CD4-positive, alpha-beta T cell treated with Interleukin-6 at 100 ng/mL for 8 hours (primary cell): ENCODE results near the gene TTC8.
"Not testable (repeated sequence)": the region's sequence is repeated elsewhere in the genome, so short reads cannot be mapped to it uniquely, and the experiment has no call there.

Experiments
- DNase-seq: peaks from one replicate; pipeline ENCODE4 v3.0.0-alpha.2; 2020; ENCODE audit warnings: mixed read lengths, low spot score

Gene TTC8

DNA sequence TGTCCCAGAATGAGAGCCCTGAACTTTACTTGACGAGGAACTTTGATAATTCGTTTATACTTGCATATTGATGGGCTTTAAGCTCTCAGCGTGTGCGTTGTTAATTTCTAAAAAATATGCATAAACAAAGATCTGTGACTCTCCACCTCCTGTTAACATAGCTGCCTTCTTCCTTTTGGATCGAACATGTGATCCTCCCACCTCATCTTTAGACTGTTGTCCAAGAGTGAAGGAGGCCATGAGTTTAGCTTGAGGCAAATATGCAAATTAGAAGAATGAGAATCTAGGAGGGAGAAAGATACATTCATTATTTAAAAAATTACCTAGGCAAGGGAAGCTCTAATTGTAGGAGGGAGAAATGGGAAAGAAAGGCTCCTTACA, 617 bp downstream of the TTC8 start:
- no peak for DNase-seq

DNA sequence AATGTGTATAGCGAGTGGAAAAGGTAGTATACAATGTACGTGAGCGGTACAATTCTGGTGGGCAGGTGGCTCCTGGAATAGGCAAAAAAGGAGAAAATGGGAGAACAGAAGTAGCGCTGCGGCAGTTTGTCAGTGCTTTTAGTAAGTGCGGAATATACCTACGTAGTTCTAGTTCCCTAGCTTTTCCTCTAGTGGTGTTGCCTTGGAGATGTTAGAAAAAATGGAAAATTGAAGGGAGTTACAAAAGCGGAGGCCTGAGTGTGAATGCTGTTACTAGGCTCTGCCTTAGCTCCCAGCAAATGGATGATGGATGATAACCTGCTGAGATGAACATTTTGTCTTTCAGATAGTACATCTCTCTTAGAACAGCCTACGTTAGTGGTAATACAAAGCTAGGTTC, 1.1 kb downstream of the TTC8 start:
- no peak for DNase-seq

DNA sequence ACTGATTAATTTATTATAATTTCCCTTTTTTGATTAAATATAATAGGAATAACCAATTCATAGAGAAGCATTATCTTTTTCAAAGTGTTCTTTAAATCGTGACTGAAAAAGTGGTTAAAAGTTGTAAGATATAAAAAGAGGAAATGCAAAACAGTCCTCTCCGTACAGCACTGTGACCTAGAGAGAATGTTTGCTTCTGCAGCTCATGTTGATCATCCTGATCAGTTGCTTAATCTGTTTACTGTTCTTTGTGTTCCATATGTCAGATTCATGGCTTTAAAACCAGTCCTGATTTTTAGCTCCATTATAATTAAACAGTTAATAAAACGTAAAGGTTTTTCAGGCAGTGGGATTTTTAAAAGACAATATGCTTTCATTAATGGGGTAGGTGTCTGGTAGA, 4.7 kb downstream of the TTC8 start:
- no peak for DNase-seq

DNA sequence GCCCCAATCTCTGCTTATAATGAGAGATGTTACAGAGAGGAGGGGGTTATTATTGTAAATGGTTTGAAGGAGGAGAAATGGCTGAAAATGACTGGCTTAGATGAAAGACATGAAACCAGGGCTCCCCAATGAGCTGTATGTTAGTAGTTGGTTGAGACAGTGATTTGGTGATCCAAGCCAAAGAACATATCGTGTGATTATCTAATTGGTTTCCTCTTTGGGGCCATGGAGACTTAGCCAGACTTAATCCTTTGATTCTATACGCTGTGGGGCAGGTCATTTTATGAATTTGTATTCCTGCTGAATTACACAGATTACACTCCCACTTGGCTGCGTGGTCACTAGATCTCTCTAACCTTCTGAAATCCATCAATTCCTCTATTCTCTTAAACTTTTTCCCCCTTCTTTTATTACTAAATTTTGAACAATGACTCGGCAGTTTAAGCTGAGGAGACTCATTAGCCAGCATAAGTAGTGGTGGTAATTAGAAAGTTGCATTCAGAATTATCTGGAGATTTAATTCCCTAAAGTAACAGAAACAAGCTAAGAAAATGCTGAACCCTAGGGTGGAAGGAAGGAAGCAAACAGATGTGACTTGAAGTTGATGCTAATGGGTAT, 5.3 kb downstream of the TTC8 start:
- DNase-seq = no peak

DNA sequence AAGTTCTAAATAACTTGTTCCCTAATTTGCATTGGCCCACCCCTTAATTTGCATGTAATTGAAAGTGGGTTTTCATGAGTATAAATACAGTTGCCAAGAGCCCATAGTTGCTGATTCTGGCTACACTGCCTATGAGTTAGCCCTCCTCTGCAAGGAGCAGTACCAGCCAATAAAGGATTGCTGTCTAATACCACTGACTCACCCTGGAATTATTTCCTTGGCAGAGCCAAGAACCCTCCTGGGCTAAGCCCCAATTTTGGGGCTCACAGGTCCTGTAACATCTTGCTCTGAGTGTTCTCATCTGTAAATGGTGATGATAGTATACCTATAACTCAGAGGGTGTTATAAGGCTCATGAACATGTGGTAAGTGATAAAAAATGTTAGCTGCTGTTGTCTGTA, 6.8 kb downstream of the TTC8 start:
- no peak for DNase-seq

DNA sequence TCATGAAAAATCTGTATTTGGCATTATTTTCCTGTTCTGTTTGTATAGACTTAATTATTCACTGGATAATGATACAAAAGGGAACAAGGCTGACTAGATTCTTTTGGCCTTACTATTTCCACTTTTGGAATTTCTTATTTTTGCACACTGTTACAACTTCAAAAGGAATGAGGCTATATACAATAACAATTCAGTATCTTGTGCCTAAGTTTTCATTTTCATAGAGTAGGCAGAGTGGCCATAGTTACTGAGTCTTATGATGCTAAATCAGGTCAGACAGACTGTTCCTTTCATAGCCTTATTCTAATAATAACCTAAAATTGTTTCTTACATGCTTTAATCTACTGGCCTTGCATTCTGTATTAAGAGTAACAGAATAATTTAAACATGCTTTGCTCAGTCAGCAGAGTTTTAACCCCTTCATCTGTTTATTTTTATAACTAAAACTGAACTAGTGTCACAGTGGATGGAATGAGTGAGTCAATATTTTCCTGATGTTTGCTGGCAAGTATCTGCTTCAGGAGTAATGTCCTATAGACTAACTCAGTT, 10.5 kb downstream of the TTC8 start:
- DNase-seq = no peak

DNA sequence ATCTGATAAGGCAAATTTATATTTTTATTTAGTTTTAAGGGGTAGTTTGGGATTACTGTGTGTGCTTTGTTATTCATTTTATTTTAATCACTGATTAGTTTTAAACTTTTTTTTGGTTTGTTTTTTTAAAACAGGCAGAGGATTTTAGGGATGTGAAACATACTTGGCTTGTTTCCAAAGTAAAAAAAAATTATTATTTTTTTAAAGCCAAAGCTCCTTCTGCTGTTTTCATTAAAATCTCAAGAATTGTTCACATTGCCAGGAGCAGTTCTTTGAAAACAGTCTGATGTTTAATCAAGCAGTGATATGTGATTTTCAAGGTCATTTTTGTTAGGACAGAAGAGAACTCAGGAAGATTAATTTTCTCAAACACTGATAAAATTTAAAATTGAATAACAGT, 11.2 kb downstream of the TTC8 start:
- no peak for DNase-seq

DNA sequence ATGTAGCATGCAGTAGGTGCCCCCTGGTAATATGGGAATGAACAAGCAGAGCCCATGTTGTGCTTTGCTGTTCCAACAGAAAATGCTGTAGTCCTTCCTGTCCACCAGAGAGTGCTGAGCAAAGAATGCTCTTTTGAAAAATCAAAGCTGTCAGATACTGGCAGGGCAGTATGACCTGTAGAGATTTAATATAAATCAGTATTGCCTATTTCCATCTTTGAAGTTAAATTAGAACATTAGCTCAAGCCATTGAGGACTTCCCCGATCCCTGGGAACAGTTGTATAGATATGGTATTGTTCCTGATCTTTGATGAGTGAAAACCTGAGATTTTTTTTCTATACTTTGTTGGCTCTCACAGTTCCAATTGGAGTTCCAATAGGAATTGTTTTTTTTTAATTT, 13.0 kb downstream of the TTC8 start:
- no peak for DNase-seq

DNA sequence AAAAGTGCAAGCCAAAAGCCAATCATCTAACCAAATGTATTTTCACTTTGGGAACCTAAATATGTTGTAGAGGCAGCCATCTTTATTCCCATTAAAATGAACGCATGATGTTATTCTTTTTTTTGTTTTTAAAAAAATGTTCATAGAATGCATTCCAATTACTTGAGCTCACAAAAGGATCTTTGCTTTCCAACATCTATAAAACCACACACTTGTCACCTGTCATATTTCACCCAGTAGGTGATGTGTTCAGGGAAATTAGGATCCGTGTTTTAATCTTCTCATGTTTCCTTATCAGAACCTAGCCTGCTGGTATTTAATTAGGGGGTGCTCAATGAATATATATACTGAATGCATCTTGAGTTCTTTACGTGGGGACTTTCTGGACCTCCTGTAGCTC, 13.6 kb downstream of the TTC8 start:
- no peak for DNase-seq

DNA sequence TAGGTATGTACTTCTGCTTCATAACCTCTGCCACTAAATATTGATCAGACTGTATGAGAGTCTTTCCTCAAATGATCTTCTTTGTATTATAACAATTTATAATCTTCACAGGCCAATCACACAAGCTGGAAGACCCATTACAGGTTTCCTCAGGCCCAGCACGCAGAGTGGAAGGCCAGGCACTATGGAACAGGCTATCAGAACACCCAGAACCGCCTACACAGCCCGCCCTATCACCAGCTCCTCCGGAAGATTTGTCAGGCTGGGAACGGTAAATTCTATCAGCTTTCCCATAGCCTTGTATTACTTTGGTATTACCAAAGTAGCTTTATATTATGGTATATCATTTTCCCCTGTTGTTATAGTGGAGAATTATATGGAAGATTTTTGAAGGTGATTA, 16.5 kb downstream of the TTC8 start:
- DNase-seq = no peak

DNA sequence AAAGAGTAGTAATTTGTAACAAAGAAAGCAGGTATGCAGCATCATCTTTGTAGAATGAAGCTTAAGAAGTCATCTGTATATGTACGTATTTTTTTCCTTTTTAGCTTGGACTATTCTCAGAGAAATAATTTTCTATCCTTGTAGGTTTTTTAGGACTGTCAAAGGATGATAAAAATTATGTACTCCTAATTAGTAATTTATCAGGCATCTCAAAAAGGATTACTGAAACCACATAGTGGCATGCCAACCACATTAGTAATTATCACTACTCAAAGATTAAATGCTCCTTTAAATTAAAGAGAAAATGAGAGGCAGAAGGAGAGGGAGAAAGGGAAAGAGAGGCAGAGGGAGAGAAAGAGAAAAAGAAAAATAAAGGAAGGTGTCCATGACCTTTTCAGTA, 17.3 kb downstream of the TTC8 start:
- no peak for DNase-seq

DNA sequence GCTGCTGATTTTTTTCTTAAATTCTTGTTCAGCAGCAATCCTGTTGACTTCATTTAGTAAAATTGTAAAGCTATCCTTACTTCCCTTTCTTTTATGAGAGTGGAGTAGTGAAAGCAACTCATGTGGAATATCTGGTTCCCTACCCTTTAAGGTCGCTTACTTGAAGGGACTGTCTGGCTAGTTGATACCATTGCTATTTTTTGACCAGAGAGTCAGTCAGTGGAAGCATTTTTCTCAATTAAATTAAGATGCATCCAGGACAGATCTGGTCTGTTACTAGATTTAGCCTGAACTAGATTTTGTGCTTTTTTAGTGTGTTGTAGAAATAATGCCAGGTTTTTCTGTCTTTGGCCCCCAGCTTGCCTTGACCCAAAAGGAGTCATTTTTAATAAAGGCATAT, 18.0 kb downstream of the TTC8 start:
- no peak for DNase-seq

DNA sequence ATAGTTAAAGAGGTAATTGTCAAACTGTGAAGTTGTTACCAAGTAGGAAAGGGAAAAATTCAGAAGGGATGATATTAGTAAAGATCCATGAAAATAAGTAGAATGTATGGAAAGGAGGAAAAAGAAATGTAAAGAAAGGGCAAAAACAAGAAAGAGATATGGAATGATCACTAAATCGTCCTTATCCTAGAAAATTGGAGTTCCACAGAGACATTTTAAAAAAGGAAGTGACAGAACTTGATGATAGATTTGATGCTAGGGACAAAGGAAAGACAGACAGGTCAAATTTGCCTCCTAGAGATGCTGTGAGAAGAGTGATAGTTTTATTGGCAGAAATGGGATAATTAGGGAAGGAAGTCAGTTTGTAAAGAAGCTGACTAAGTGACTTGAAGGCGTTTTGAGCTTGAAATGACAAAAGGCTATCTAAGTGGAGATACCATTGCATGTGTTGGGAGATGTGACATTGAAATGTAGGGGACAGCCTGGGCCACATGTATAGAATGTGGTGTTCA, 20.6 kb downstream of the TTC8 start:
- DNase-seq = no peak

DNA sequence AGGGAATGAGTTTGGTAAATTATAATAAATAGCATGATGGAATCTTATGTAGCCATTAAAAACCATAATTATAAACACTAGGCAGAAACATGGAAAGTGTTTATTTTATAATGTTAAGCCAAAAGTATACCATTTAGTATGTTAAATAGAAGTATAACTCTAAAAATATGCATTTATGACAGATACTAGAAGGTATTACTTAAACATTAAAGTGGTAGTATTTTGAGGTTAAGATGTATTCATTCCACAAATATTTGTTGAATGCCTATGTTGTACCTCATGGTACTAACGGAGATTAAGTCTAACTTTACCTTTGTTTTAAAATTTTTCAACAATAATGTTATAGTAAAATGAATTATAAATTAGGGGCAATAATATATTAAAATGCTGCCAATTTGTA, 24.1 kb downstream of the TTC8 start:
- no peak for DNase-seq

DNA sequence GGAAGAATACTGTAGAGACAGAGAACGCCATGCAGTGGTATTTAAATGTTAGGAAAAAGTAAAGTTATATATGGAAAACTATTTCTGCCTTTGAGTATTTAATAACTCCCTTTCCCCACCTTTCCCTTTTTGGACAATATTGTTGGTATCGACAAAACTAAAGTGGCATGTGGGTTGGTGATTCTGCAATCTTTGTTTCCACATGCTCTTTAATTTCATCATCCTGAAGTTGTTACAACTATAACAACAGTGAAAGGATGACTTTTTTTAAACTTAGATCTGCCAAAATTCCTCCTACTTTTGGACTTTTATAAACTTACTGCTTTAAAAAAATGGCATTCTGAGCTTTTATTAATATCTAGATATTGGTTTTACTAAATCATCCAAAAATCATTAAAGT, 25.3 kb downstream of the TTC8 start:
- no peak for DNase-seq

DNA sequence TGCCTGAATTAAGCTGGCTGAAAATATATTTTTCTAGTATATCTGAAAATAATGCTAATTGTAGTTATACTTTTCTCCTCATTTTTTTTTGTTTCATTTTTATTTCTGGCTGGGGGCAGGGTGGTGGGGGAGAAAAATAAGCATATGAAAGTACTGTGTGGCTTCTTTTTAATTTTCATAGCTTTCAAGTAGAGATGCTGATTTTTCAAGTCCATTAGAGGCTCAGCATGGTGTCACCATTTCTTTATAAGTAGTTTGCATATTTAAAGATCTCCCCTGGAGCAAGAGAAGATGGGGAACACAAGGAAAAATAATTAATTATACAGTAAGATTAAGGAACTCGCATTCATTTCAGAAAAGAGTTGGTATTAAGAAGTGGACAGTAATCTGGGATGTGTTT, 27.1 kb downstream of the TTC8 start:
- no peak for DNase-seq

DNA sequence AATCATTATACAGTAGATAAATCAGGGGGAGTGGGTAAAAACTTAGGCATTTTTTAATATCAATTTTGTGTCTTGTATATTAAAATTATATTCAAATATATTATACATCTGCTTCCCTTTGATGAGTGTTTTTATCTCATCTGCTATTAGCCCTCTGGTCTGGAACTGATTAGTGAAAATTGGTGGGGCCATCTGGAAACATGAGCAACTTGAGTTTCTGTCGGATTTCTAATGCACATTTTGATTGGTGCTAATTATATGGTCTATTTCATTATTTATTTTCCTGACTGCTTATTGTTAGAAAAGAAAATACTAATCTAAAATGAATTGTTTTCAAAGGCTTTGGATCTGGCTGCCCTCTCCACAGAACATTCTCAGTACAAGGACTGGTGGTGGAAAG, 28.2 kb downstream of the TTC8 start:
- DNase-seq = no peak

DNA sequence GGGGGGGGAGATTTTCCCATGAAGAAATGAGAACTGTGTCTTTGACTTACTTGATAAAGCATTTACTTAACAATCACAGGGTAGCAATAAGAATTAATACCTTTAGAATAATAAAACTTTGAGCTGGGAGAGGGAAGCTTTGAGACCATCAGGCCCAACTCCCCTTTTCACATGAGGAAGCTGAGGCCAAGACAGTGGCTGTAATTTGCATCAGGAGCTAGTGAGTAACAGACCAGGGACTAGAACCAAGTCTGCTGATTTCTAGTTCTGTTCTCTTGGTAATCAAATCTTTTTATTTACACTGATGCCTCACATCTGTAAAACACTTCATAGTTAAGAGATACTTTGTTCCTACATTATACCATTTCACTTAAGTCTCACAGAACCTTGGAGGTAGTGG, 28.7 kb downstream of the TTC8 start:
- no peak for DNase-seq

DNA sequence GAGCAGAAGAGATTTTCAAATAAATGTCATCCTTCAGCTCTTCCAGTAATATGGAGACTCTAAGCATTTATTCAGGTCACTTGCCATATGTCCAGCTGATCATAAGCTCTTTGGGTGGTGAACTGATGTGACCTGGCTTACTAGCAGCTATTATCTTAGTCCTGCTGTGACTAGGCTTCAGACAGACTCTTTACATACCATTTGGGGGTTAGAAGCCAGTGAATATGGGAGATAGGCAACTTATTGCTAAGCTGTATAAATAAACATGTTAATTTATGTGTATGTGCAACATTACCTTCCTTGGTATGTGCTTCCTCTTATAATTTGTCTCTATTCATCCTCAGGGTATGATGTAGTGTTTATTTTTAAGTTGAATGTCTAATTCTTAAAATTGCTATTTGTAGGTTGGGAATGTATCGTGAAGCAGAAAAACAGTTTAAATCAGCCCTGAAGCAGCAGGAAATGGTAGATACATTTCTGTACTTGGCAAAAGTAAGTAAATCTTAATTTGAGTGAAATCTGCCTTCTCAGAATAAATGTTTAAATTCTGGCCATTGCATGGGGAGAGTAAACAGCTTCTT, 32.4 kb downstream of the TTC8 start:
- no peak for DNase-seq

DNA sequence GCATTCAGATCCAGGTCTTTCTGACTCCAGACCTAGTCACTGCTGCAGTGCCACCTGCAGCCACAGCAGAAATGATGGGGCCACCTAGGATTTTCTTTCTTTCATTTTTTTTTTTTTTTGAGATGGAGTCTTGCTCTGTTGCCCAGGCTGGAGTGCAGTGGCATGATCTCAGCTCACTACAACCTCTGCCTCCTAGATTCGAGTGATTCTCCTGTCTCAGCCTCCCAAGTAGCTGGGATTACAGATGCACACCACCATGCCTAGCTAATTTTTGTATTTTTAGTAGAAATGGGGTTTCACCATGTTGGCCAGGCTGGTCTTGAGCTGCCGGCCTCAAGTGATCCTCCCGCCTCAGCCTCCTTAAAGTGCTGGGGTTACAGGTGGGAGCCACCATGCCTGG, 33.4 kb downstream of the TTC8 start:
- not testable (repeated sequence) for DNase-seq

DNA sequence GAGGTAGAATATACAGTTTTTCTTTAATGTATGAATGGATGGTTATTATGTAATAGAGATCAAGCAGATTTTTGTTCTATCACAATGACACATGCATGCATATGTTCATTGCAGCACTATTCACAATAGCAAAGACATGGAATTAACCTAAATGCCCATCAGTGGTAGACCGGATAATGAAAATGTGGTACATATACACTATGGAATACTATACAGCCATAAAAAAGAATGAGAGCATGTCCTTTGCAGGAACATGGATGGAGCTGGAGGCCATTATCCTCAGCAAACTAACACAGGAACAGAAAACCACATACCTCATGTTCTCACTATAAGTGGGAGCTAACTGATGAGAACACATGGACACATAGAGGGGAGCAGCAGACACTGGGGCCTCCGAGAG, 34.7 kb downstream of the TTC8 start:
- DNase-seq = not testable (repeated sequence)

DNA sequence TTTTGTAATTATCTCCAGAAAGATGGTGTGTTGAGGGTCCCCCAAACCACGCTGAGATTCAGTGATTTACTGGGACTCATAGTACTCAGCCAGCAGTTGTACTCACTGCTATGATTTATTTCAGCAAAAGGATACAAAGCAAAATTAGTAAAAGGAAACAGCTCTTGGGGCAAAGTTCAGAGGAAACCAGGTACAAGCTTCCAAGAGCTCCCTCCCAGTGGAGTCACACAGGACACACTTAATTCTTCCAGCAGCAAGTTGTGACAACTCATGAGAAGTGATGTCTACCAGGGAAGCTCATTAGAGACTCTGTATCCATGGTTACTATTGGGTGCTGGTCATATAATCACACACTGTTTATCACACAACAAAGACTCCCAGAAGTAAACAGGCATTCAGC, 38.7 kb downstream of the TTC8 start:
- no peak for DNase-seq

DNA sequence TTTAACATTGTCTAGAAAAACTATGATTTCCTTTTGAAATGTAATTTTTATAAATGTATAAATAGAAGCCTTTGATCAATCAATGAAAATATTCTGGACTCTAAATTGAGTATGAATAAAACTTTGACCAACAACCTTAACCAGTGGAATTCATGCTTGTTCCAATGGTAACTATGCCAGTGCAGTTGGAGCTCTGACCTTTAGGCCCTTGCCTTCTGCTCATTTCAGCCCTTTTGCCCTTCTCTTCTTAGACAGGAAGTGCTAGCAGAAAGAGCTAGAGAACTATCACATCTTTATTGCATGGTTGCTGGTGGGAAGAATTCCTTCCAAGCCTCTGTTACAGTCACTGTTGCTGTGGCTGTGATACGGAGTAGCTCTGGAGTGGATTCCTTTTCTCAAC, 39.7 kb downstream of the TTC8 start:
- no peak for DNase-seq

DNA sequence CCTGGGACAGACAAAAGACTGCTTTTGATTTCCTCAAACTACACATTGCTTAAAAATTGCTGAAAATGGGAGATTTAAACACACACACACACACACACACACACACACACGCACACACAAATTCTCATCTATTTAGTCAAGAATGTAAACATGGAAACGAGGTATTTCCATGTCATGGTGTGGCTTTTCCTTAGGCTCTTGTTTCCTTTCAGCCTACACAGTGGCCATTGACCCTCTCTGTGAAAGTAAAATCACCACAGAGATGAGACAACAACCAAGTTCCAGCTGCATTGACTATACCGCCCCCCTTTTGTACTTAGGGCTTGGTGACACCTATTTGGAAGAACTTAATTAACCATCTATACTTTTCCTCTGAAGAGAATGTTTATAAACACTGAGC, 41.9 kb downstream of the TTC8 start:
- DNase-seq = no peak
